ENCODE results near the gene PHACTR1. TPM values are rescaled to one million over a fixed set of nuclear protein-coding genes. Genes with fewer than 3 reads are reported as not detected.

Gene PHACTR1
- total RNA-seq, 1 experiment from 2014 or later = 15.5 TPM

DNA sequence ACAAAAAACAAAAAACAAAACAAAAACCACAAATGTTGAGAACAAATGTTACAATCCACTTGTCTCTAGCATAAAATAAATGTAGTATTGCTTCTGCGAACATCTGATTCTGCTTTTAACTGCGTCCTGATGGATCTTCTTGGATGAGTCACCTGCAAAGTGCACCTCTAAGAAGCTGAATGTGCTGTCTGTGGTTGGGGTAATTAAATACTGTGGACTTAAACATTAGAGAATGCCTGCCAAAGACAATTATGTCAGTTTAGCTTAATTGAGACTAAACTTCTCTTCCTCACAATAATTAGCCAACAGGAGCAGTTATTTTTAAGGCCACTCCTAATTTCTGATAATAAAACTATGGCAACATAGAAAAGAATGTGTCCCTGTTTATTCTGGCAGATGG is 253.4 kb downstream of the PHACTR1 start:
- DNase-seq (ENCODE audit: low spot score) (no peak), ATAC-seq (no peak)
- Mint-ChIP-seq H3K9me3 (no peaks in the 10 kb centered on the region), H3K27ac (no peak overlapping the region), H3K4me3 (no peak overlapping the region), H3K36me3 (no peaks in the 10 kb centered on the region), H3K27me3 (ENCODE audit: low read depth) (no peaks in the 10 kb centered on the region; the same call in 1 of the 2 replicates), H3K4me1 (peaks cover 5% of the 10 kb centered on the region)
- ChIA-PET CTCF (no interaction called here), POLR2A (no interaction called here)
- TF ChIP-seq, protein P1, sequence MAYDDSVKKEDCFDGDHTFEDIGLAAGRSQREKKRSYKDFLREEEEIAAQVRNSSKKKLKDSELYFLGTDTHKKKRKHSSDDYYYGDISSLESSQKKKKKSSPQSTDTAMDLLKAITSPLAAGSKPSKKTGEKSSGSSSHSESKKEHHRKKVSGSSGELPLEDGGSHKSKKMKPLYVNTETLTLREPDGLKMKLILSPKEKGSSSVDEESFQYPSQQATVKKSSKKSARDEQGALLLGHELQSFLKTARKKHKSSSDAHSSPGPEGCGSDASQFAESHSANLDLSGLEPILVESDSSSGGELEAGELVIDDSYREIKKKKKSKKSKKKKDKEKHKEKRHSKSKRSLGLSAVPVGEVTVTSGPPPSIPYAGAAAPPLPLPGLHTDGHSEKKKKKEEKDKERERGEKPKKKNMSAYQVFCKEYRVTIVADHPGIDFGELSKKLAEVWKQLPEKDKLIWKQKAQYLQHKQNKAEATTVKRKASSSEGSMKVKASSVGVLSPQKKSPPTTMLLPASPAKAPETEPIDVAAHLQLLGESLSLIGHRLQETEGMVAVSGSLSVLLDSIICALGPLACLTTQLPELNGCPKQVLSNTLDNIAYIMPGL (CRISPR knock-in tag; IDR thresholded peaks at IDR 0.05) = no peak
- TF ChIP-seq, protein P2, sequence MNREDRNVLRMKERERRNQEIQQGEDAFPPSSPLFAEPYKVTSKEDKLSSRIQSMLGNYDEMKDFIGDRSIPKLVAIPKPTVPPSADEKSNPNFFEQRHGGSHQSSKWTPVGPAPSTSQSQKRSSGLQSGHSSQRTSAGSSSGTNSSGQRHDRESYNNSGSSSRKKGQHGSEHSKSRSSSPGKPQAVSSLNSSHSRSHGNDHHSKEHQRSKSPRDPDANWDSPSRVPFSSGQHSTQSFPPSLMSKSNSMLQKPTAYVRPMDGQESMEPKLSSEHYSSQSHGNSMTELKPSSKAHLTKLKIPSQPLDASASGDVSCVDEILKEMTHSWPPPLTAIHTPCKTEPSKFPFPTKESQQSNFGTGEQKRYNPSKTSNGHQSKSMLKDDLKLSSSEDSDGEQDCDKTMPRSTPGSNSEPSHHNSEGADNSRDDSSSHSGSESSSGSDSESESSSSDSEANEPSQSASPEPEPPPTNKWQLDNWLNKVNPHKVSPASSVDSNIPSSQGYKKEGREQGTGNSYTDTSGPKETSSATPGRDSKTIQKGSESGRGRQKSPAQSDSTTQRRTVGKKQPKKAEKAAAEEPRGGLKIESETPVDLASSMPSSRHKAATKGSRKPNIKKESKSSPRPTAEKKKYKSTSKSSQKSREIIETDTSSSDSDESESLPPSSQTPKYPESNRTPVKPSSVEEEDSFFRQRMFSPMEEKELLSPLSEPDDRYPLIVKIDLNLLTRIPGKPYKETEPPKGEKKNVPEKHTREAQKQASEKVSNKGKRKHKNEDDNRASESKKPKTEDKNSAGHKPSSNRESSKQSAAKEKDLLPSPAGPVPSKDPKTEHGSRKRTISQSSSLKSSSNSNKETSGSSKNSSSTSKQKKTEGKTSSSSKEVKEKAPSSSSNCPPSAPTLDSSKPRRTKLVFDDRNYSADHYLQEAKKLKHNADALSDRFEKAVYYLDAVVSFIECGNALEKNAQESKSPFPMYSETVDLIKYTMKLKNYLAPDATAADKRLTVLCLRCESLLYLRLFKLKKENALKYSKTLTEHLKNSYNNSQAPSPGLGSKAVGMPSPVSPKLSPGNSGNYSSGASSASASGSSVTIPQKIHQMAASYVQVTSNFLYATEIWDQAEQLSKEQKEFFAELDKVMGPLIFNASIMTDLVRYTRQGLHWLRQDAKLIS (CRISPR knock-in tag; IDR thresholded peaks at IDR 0.05; ENCODE audit: borderline replicate concordance) = no peak
- no peak for TF ChIP-seq OVOL2 (CRISPR knock-in tag; IDR thresholded peaks at IDR 0.05; ENCODE audit: borderline replicate concordance)

DNA sequence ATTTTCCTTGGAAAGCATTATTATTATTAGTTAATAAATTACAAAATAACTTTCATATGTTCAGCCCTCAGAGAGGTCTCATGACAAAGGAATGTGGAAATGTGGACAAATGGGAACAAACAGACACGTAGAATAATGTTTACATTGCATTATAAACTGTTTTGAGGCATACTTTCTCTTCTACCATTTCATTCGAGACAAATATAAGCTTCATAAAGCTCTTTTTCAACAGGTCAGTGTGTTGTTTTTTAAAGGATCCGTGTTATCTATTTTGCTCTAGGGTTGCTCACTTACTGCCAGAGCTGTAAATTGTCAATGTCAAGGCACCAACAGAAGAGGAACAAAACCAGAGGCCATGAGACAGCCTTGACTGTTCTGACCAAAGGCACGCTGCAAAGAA is 256.8 kb downstream of the PHACTR1 start:
- peaks cover 5% of the 10 kb centered on the region for H3K4me1 Mint-ChIP-seq
- no peaks in the 10 kb centered on the region for H3K9me3 Mint-ChIP-seq
- ATAC-seq (no peak), DNase-seq (ENCODE audit: low spot score) (no peak)
- H3K27me3 Mint-ChIP-seq (ENCODE audit: low read depth) = no peaks in the 10 kb centered on the region; the same call in 1 of the 2 replicates
- no peak overlapping the region for H3K4me3 Mint-ChIP-seq
- H3K36me3 Mint-ChIP-seq = no peaks in the 10 kb centered on the region
- CTCF ChIA-PET = no interaction called here
- POLR2A ChIA-PET = interaction anchor here (0.5 kb wide), 1 partner anchor 59 kb away, joined by 3 read pairs; no protein-coding TSS in a partner anchor
- no peak for TF ChIP-seq TEAD1 (CRISPR knock-in tag; IDR thresholded peaks at IDR 0.05)
- TF ChIP-seq, protein P3, sequence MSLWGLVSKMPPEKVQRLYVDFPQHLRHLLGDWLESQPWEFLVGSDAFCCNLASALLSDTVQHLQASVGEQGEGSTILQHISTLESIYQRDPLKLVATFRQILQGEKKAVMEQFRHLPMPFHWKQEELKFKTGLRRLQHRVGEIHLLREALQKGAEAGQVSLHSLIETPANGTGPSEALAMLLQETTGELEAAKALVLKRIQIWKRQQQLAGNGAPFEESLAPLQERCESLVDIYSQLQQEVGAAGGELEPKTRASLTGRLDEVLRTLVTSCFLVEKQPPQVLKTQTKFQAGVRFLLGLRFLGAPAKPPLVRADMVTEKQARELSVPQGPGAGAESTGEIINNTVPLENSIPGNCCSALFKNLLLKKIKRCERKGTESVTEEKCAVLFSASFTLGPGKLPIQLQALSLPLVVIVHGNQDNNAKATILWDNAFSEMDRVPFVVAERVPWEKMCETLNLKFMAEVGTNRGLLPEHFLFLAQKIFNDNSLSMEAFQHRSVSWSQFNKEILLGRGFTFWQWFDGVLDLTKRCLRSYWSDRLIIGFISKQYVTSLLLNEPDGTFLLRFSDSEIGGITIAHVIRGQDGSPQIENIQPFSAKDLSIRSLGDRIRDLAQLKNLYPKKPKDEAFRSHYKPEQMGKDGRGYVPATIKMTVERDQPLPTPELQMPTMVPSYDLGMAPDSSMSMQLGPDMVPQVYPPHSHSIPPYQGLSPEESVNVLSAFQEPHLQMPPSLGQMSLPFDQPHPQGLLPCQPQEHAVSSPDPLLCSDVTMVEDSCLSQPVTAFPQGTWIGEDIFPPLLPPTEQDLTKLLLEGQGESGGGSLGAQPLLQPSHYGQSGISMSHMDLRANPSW (CRISPR knock-in tag; conservative IDR thresholded peaks at IDR 0.05; ENCODE audit: low read depth) = no peak
- TF ChIP-seq, protein P4, sequence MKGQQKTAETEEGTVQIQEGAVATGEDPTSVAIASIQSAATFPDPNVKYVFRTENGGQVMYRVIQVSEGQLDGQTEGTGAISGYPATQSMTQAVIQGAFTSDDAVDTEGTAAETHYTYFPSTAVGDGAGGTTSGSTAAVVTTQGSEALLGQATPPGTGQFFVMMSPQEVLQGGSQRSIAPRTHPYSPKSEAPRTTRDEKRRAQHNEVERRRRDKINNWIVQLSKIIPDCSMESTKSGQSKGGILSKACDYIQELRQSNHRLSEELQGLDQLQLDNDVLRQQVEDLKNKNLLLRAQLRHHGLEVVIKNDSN (CRISPR knock-in tag; IDR thresholded peaks at IDR 0.05) = no peak
- TF ChIP-seq, protein P5, sequence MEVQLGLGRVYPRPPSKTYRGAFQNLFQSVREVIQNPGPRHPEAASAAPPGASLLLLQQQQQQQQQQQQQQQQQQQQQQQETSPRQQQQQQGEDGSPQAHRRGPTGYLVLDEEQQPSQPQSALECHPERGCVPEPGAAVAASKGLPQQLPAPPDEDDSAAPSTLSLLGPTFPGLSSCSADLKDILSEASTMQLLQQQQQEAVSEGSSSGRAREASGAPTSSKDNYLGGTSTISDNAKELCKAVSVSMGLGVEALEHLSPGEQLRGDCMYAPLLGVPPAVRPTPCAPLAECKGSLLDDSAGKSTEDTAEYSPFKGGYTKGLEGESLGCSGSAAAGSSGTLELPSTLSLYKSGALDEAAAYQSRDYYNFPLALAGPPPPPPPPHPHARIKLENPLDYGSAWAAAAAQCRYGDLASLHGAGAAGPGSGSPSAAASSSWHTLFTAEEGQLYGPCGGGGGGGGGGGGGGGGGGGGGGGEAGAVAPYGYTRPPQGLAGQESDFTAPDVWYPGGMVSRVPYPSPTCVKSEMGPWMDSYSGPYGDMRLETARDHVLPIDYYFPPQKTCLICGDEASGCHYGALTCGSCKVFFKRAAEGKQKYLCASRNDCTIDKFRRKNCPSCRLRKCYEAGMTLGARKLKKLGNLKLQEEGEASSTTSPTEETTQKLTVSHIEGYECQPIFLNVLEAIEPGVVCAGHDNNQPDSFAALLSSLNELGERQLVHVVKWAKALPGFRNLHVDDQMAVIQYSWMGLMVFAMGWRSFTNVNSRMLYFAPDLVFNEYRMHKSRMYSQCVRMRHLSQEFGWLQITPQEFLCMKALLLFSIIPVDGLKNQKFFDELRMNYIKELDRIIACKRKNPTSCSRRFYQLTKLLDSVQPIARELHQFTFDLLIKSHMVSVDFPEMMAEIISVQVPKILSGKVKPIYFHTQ (CRISPR knock-in tag; IDR thresholded peaks at IDR 0.05) = no peak
- no peak for TF ChIP-seq KAT7 (CRISPR knock-in tag; IDR thresholded peaks at IDR 0.05; ENCODE audit: borderline replicate concordance)
- TF ChIP-seq, protein P6, sequence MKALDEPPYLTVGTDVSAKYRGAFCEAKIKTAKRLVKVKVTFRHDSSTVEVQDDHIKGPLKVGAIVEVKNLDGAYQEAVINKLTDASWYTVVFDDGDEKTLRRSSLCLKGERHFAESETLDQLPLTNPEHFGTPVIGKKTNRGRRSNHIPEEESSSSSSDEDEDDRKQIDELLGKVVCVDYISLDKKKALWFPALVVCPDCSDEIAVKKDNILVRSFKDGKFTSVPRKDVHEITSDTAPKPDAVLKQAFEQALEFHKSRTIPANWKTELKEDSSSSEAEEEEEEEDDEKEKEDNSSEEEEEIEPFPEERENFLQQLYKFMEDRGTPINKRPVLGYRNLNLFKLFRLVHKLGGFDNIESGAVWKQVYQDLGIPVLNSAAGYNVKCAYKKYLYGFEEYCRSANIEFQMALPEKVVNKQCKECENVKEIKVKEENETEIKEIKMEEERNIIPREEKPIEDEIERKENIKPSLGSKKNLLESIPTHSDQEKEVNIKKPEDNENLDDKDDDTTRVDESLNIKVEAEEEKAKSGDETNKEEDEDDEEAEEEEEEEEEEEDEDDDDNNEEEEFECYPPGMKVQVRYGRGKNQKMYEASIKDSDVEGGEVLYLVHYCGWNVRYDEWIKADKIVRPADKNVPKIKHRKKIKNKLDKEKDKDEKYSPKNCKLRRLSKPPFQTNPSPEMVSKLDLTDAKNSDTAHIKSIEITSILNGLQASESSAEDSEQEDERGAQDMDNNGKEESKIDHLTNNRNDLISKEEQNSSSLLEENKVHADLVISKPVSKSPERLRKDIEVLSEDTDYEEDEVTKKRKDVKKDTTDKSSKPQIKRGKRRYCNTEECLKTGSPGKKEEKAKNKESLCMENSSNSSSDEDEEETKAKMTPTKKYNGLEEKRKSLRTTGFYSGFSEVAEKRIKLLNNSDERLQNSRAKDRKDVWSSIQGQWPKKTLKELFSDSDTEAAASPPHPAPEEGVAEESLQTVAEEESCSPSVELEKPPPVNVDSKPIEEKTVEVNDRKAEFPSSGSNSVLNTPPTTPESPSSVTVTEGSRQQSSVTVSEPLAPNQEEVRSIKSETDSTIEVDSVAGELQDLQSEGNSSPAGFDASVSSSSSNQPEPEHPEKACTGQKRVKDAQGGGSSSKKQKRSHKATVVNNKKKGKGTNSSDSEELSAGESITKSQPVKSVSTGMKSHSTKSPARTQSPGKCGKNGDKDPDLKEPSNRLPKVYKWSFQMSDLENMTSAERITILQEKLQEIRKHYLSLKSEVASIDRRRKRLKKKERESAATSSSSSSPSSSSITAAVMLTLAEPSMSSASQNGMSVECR (CRISPR knock-in tag; IDR thresholded peaks at IDR 0.05; ENCODE audit: borderline replicate concordance) = no peak
- TF ChIP-seq ATF1 (CRISPR knock-in tag; IDR thresholded peaks at IDR 0.05) = no peak
- TF ChIP-seq PRRX2 (CRISPR knock-in tag; IDR thresholded peaks at IDR 0.05) = no peak
- no peak overlapping the region for H3K27ac Mint-ChIP-seq

Measured in WTC11 (cell line).